C4-2B (cell line): Measurements from ENCODE around the gene EDN2.

Source experiments
- ZFX ChIP-seq: fragments of 450-650 bp; IDR thresholded peaks from 2 replicates; pipeline ENCODE4 v1.6.1; 2017
- TF ChIP-seq, protein P1 (sequence below): fragments of 450-650 bp; conservative IDR thresholded peaks from 2 replicates; pipeline ENCODE4 v1.5.1; 2017; ENCODE audit warnings: mild to moderate bottlenecking

DNA sequence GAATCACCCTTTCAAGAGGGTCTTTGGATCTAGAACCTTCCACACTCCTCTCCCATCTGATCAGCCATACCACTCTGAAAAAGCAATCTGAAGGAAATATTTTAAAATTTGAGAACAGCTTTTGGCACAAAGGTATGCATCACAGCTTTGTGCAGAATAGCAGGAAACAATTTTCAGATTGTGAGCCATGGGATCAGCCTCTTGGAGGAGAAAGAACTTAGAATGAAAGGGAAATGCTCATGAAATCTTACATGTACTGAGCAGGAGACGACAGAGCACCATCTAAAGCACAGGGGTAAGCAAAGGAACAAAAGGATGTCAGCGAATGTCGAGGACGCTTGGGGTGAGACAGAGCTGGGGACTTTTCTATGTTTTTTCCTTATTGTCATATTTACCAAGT, 54.4 kb downstream of the EDN2 start:
- TF ChIP-seq, protein P1, sequence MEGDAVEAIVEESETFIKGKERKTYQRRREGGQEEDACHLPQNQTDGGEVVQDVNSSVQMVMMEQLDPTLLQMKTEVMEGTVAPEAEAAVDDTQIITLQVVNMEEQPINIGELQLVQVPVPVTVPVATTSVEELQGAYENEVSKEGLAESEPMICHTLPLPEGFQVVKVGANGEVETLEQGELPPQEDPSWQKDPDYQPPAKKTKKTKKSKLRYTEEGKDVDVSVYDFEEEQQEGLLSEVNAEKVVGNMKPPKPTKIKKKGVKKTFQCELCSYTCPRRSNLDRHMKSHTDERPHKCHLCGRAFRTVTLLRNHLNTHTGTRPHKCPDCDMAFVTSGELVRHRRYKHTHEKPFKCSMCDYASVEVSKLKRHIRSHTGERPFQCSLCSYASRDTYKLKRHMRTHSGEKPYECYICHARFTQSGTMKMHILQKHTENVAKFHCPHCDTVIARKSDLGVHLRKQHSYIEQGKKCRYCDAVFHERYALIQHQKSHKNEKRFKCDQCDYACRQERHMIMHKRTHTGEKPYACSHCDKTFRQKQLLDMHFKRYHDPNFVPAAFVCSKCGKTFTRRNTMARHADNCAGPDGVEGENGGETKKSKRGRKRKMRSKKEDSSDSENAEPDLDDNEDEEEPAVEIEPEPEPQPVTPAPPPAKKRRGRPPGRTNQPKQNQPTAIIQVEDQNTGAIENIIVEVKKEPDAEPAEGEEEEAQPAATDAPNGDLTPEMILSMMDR = no peak
- no peak for TF ChIP-seq ZFX
